ENCODE data around the gene MFN2. TPM values are rescaled to one million over a fixed set of nuclear protein-coding genes. Genes with fewer than 3 reads are reported as not detected.

MFN2 gene
- total and polyA plus RNA-seq, 9 of the 15 experiments (the other 6 are each of a cell fraction or from before 2014, with no cell fraction given), result 10.5 to 158 (median 87.1) TPM

- no peak for TF ChIP-seq DIDO1 (tag; IDR thresholded peaks at IDR 0.05; ENCODE audit: low read depth)
Measured at GRCh38 chr1:12003762-12004161, 23.5 kb downstream of the MFN2 start (continued).

GRCh38 chr1:12005488-12006166, 25.4 kb downstream of the MFN2 start:
- FAIRE-seq, result peak; percentile 100
- H3K4me1 ChIP-seq (replicated peaks in 1 of 2; ENCODE audit: control insufficient read depth in 2 of 2, insufficient read depth in 2 of 2, low read length in 2 of 2), result peaks cover 23 to 34% of the 10 kb centered on the region in 2 experiments; a peak in 4 of 5 replicates
- no peak overlapping the region for H3K4me3 ChIP-seq
- no peaks in the 10 kb centered on the region for H3K9me1 ChIP-seq (ENCODE audit: control insufficient read depth, insufficient read depth, low read length)
- H3K9me3 ChIP-seq (replicated peaks; ENCODE audit: control insufficient read depth, insufficient read depth, low read depth, low read length), result no peaks in the 10 kb centered on the region
- in situ Hi-C loops (cut with MboI), result no loop called here
- H3K79me2 ChIP-seq (ENCODE audit: control insufficient read depth, insufficient read depth, low read length), result peaks cover 11% of the 10 kb centered on the region; the same call in 2 of the 3 replicates
- peak overlapping the region; percentile 77 for H3K27ac ChIP-seq (ENCODE audit: extremely low read depth, low read depth, low read length)
- peak; percentile 67 to 97 (median 84) for DNase-seq (ENCODE audit: extremely low read depth in 1 of 4, low spot score in 3 of 4)
- peak overlapping the region; percentile 14; the same call in 1 of the 2 replicates for H2AFZ ChIP-seq (ENCODE audit: low read depth, low read length)
- no peaks in the 10 kb centered on the region for H3K27me3 ChIP-seq (ENCODE audit: control insufficient read depth in 2 of 2, insufficient read depth in 2 of 2, low read length in 2 of 2)
- H3K4me2 ChIP-seq (ENCODE audit: insufficient read depth, low read length), result peak overlapping the region; percentile 69
- ChIA-PET POLR2A (interaction anchor here (0.6 to 5.0 kb wide), 12 partner anchors 9 to 119 kb away, joined by 3 to 52 read pairs (median 5); partner anchors contain the start of genes MFN2 and MIIP), CTCF (ENCODE audit: low intra/inter-chr PET ratio) (no interaction called here)
- intact Hi-C loops (cut with micrococcal nuclease), result loop anchor here (1.0 to 2.0 kb wide), 3 partner anchors 8 to 26 kb away; partner anchors contain the start of gene MIIP
- peaks cover 86% of the 10 kb centered on the region for H3K36me3 ChIP-seq (ENCODE audit: control insufficient read depth, insufficient read depth, low read length)
- 21% methylated on average over 9 of the region's 9 CpGs for WGBS (ENCODE audit: insufficient coverage, low coverage, missing lambda C conversion rate)
- no peaks in the 10 kb centered on the region for H4K20me1 ChIP-seq (replicated peaks; ENCODE audit: control insufficient read depth, insufficient read depth, low read length)
- no TSS peak for BruUV-seq (replicated peaks)
- ATAC-seq, result peak; percentile 88
- H3K9ac ChIP-seq (ENCODE audit: insufficient read depth in 1 of 2, low read depth in 2 of 2, low read length in 2 of 2), result peak overlapping the region; percentile 27 to 43; a peak in 3 of 4 replicates
- TF ChIP-seq NFYB (IDR thresholded peaks at IDR 0.05; ENCODE audit: extremely low read depth, insufficient read length) (no peak), TCF3 (CRISPR knock-in tag; IDR thresholded peaks at IDR 0.05) (peak; percentile 98), ETS1 (conservative IDR thresholded peaks at IDR 0.05; ENCODE audit: control insufficient read depth, low read depth, low read length) (peak; percentile 91), NRF1 (conservative IDR thresholded peaks at IDR 0.05 in 1 of 2, IDR thresholded peaks at IDR 0.05 in 1 of 2) (peak; percentile 26 to 43; a peak in 3 of 4 replicates), REST (IDR thresholded peaks at IDR 0.05; ENCODE audit: borderline replicate concordance) (peak; percentile 46), REST (CRISPR knock-in tag; IDR thresholded peaks at IDR 0.05; ENCODE audit: low read depth) (no peak), ZNF507 (tag; conservative IDR thresholded peaks at IDR 0.05) (no peak), PHF21A (IDR thresholded peaks at IDR 0.05; ENCODE audit: borderline replicate concordance, low read depth) (no peak)
